WTC11 (cell line): ENCODE results near the gene ABCF2. TPM values are rescaled to one million over a fixed set of nuclear protein-coding genes. Genes with fewer than 3 reads are reported as not detected.

Source experiments
- ATAC-seq: fragments of 200-7000 bp; cut with Tn5 transposase; 2 replicates; pipeline ENCODE4 v1.10.0; 2021; ENCODE audit warnings: mild to moderate bottlenecking, moderate library complexity
- CTCF ChIA-PET: fragments of 300-600 bp; sonication (Branson Sonifier 250); formaldehyde crosslinking; loops from one replicate; lab custom pipeline; 2021; ENCODE audit warnings: antibody characterized with exemption; lab: Charles Lee
- POLR2A ChIA-PET: fragments of 350-600 bp; sonication (Branson Sonifier 250); formaldehyde crosslinking; loops from one replicate; lab custom pipeline; 2021; ENCODE audit warnings: antibody characterized with exemption; lab: Charles Lee
- DNase-seq: peaks from one replicate; pipeline ENCODE4 v3.0.0; 2021; ENCODE audit warnings: low spot score
- H3K27ac Mint-ChIP-seq: 2 replicates; pipeline ENCODE4 v1.8.0; 2021; ENCODE audit warnings: mixed read lengths
- H3K27me3 Mint-ChIP-seq: 2 replicates; pipeline ENCODE4 v1.8.0; 2021; ENCODE audit warnings: low read depth, mild to moderate bottlenecking, moderate library complexity, mixed read lengths
- H3K36me3 Mint-ChIP-seq: 2 replicates; pipeline ENCODE4 v1.8.0; 2021; ENCODE audit warnings: mixed read lengths
- H3K4me1 Mint-ChIP-seq: 2 replicates; pipeline ENCODE4 v1.8.0; 2022; ENCODE audit warnings: mixed read lengths
- H3K4me3 Mint-ChIP-seq: 2 replicates; pipeline ENCODE4 v1.8.0; 2021; ENCODE audit warnings: mild to moderate bottlenecking, moderate library complexity, mixed read lengths
- H3K9me3 Mint-ChIP-seq: 2 replicates; pipeline ENCODE4 v1.8.0; 2021; ENCODE audit warnings: mixed read lengths
- ATF1 ChIP-seq: sonication (generic); formaldehyde crosslinking; IDR thresholded peaks from 2 replicates; pipeline ENCODE4 v1.8.1; 2023; ENCODE audit warnings: mild to moderate bottlenecking, moderate library complexity, missing genetic modification reagents
- CBFB ChIP-seq: sonication (generic); formaldehyde crosslinking; IDR thresholded peaks from 2 replicates; pipeline ENCODE4 v1.8.1; 2022; ENCODE audit warnings: mild to moderate bottlenecking, low read depth, missing genetic modification reagents
- E2F4 ChIP-seq: sonication (generic); formaldehyde crosslinking; IDR thresholded peaks from 2 replicates; pipeline ENCODE4 v1.8.1; 2022; ENCODE audit warnings: low read depth, mild to moderate bottlenecking, moderate library complexity, missing genetic modification reagents, borderline replicate concordance
- E2F5 ChIP-seq: sonication (generic); formaldehyde crosslinking; IDR thresholded peaks from 2 replicates; pipeline ENCODE4 v1.8.1; 2022; ENCODE audit warnings: mild to moderate bottlenecking, moderate library complexity, missing genetic modification reagents
- ELF4 ChIP-seq: sonication (generic); formaldehyde crosslinking; IDR thresholded peaks from 2 replicates; pipeline ENCODE4 v1.8.1; 2022; ENCODE audit warnings: low read depth, mild to moderate bottlenecking, moderate library complexity, missing genetic modification reagents
- FOXK1 ChIP-seq: sonication (generic); formaldehyde crosslinking; IDR thresholded peaks from 2 replicates; pipeline ENCODE4 v1.8.0; 2022; ENCODE audit warnings: mild to moderate bottlenecking, moderate library complexity, missing genetic modification reagents
- GABPB1 ChIP-seq: sonication (generic); formaldehyde crosslinking; IDR thresholded peaks from 2 replicates; pipeline ENCODE4 v1.8.1; 2023; ENCODE audit warnings: mild to moderate bottlenecking, missing genetic modification reagents
- GTF2I ChIP-seq: fragments of 250-450 bp; sonication (Bioruptor Pico); conservative IDR thresholded peaks from 2 replicates; pipeline ENCODE4 v1.4.0; 2021; ENCODE audit warnings: mild to moderate bottlenecking
- HMGXB4 ChIP-seq: sonication (generic); formaldehyde crosslinking; IDR thresholded peaks from 2 replicates; pipeline ENCODE4 v1.8.1; 2023; ENCODE audit warnings: mild to moderate bottlenecking, moderate library complexity, missing genetic modification reagents
- KAT7 ChIP-seq: sonication (generic); formaldehyde crosslinking; IDR thresholded peaks from 2 replicates; pipeline ENCODE4 v1.8.1; 2023; ENCODE audit warnings: missing genetic modification reagents, mild to moderate bottlenecking, borderline replicate concordance
- MXD4 ChIP-seq: fragments of 250-450 bp; sonication (Bioruptor Pico); IDR thresholded peaks from 2 replicates; pipeline ENCODE4 v1.8.0; 2021; ENCODE audit warnings: mild to moderate bottlenecking, moderate library complexity, borderline replicate concordance
- NR1H2 ChIP-seq: sonication (generic); formaldehyde crosslinking; IDR thresholded peaks from 2 replicates; pipeline ENCODE4 v1.9.0; 2021; ENCODE audit warnings: mild to moderate bottlenecking, moderate library complexity, missing genetic modification reagents
- PRDM15 ChIP-seq: sonication (generic); formaldehyde crosslinking; IDR thresholded peaks from 2 replicates; pipeline ENCODE4 v1.8.0; 2022; ENCODE audit warnings: missing genetic modification reagents
- SP1 ChIP-seq: sonication (generic); formaldehyde crosslinking; conservative IDR thresholded peaks from 2 replicates; pipeline ENCODE4 v1.8.1; 2022; ENCODE audit warnings: missing genetic modification reagents
- TEAD4 ChIP-seq: sonication (generic); formaldehyde crosslinking; IDR thresholded peaks from 2 replicates; pipeline ENCODE4 v1.8.0; 2022; ENCODE audit warnings: mild to moderate bottlenecking, missing genetic modification reagents
- ZNF219 ChIP-seq: sonication (generic); formaldehyde crosslinking; IDR thresholded peaks from 2 replicates; pipeline ENCODE4 v1.8.0; 2023; ENCODE audit warnings: missing genetic modification reagents, mild to moderate bottlenecking, borderline replicate concordance
- ZNF425 ChIP-seq: fragments of 250-450 bp; sonication (Bioruptor Pico); conservative IDR thresholded peaks from 2 replicates; pipeline ENCODE4 v1.9.0; 2021; ENCODE audit warnings: mild to moderate bottlenecking
- total RNA-seq: library from RNA; stranded (reverse); gene quantifications from 3 replicates; pipeline ENCODE4 v1.2.3, GENCODE V29; 2021

ABCF2 gene
- total RNA-seq, 1 experiment from 2014 or later: 43.7 TPM

- no peak for TF ChIP-seq ZNF219
These were observed 15.4 kb upstream of the ABCF2 start (continued) for GRCh38 chr7:151242159-151243044.

- ATAC-seq: no peak
- Mint-ChIP-seq H3K9me3 (no peaks in the 10 kb centered on the region), H3K36me3 (peaks cover 5% of the 10 kb centered on the region; the same call in 1 of the 2 replicates), H3K27ac (no peak overlapping the region), H3K4me1 (peaks cover 28% of the 10 kb centered on the region), H3K4me3 (no peak overlapping the region), H3K27me3 (peaks cover 19% of the 10 kb centered on the region)
- TF ChIP-seq ATF1 (CRISPR knock-in tag) (no peak), CBFB (CRISPR knock-in tag) (no peak), E2F4 (CRISPR knock-in tag) (no peak), GTF2I (no peak), NR1H2 (CRISPR knock-in tag) (no peak), HMGXB4 (no peak)
- ChIA-PET CTCF (interaction anchor here (0.8 to 4.6 kb wide), 4 partner anchors 8 to 83 kb away, joined by 3 to 77 read pairs (median 4); partner anchors contain the start of gene CHPF2), POLR2A (no interaction called here)
- DNase-seq: no peak
These were observed 14.7 kb upstream of the ABCF2 start for GRCh38 chr7:151241755-151242096.

- DNase-seq: no peak
- no peak for ATAC-seq
- CTCF ChIA-PET: interaction anchor here (1.0 kb wide), 1 partner anchor 71 kb away, joined by 3 read pairs; no protein-coding TSS in a partner anchor
- H3K9me3 Mint-ChIP-seq: no peaks in the 10 kb centered on the region
- H3K27ac Mint-ChIP-seq: peak overlapping the region; percentile 49; the same call in 1 of the 2 replicates
- peaks cover 23% of the 10 kb centered on the region for H3K4me1 Mint-ChIP-seq
- no peak for TF ChIP-seq E2F5 (CRISPR knock-in tag)
- no peak for TF ChIP-seq ELF4 (CRISPR knock-in tag)
- no peak for TF ChIP-seq KAT7
- no peak for TF ChIP-seq MXD4
- TF ChIP-seq FOXK1 (CRISPR knock-in tag): no peak
- TF ChIP-seq GABPB1 (CRISPR knock-in tag): no peak
- TF ChIP-seq TEAD4: no peak
- TF ChIP-seq ZNF425: no peak
- TF ChIP-seq PRDM15 (CRISPR knock-in tag): no peak
- TF ChIP-seq SP1 (CRISPR knock-in tag): no peak
- peaks cover 13% of the 10 kb centered on the region for H3K27me3 Mint-ChIP-seq
- H3K4me3 Mint-ChIP-seq: no peak overlapping the region
- H3K36me3 Mint-ChIP-seq: peaks cover 9% of the 10 kb centered on the region; the same call in 1 of the 2 replicates
- POLR2A ChIA-PET: no interaction called here
These were observed 14.1 kb upstream of the ABCF2 start for GRCh38 chr7:151240942-151241754.
